Testis (tissue), 2 donors: ENCODE measurements around the gene MSI2.

Experiments used
- CTCF ChIP-seq, 3 experiments: fragments of 450-650 bp in 2 of 3; fragments of 200-600 bp in 1 of 3; sonication (generic) in 1 of 3; IDR thresholded peaks; one replicate each; pipeline ENCODE4 v1.5.1; 2016 to 2019; ENCODE audit warnings: antibody characterized with exemption in 3 of 3, mild to moderate bottlenecking in 2 of 3, moderate library complexity in 1 of 3
- POLR2A ChIP-seq: fragments of 450-650 bp; IDR thresholded peaks from one replicate; pipeline ENCODE4 v1.6.1; 2017; ENCODE audit warnings: antibody characterized with exemption, mild to moderate bottlenecking, moderate library complexity

- TF ChIP-seq CTCF (IDR thresholded peaks at IDR 0.05) (no peak), POLR2A (no peak)
Observed at GRCh38 chr17:57406131-57406980, 150.0 kb downstream of the MSI2 start.
